Keratinocyte (primary cell): ENCODE measurements around the gene F10.

Experiments used
- CTCF ChIP-seq, 3 experiments: IDR thresholded peaks in 1 of 3; conservative IDR thresholded peaks in 1 of 3; optimal IDR thresholded peaks in 1 of 3; 2 replicates in 2 of 3; 3 replicates in 1 of 3; pipeline versions ENCODE3 to v1.5.1; 2011; ENCODE audit warnings: low read length in 3 of 3, mild to moderate bottlenecking in 3 of 3, moderate library complexity in 2 of 3, control low read depth in 1 of 3, inconsistent platforms in 1 of 3; ENCODE audit not compliant: insufficient read depth in 2 of 3; ENCODE audit errors: extremely low read depth in 1 of 3
- EZH2 ChIP-seq: IDR thresholded peaks from one replicate; pipeline ENCODE4 v1.6.1; 2012; ENCODE audit warnings: inconsistent platforms, mild to moderate bottlenecking, low read length, moderate library complexity

GRCh38 chr13:113152691-113152983 lies 30.0 kb downstream of the F10 start:
- TF ChIP-seq CTCF (optimal IDR thresholded peaks at IDR 0.05 in 1 of 3, IDR thresholded peaks at IDR 0.05 in 1 of 3, conservative IDR thresholded peaks at IDR 0.05 in 1 of 3; ENCODE audit: extremely low read depth in 1 of 3, insufficient read depth in 2 of 3, low read length in 3 of 3) (no peak), EZH2 (peak; percentile 67)
